H1 (cell line): ENCODE data around the gene CKLF. TPM values are rescaled to one million over a fixed set of nuclear protein-coding genes. Genes with fewer than 3 reads are reported as not detected.

Source experiments
- CTCF ChIA-PET: fragments of 300-600 bp; sonication (Branson Sonifier 250); formaldehyde crosslinking; loops from one replicate; lab custom pipeline; 2021; ENCODE audit not compliant: partially characterized antibody; lab: Charles Lee
- POLR2A ChIA-PET: fragments of 300-600 bp; sonication (Branson Sonifier 250); formaldehyde crosslinking; loops from one replicate; lab custom pipeline; 2021; ENCODE audit warnings: inconsistent platforms; ENCODE audit not compliant: partially characterized antibody; lab: Charles Lee
- DNase-seq, 2 experiments: peaks; one replicate each; pipeline versions ENCODE4 v3.0.0 to v3.0.0-alpha.2; 2010 to 2022; ENCODE audit warnings: low spot score in 2 of 2, low read depth in 1 of 2, mixed read lengths in 1 of 2
- FAIRE-seq: peaks from 2 replicates; lab custom pipeline; 2011; peaks lifted over from hg19 to GRCh38; lab: Jason Lieb, UNC
- H2AFZ ChIP-seq: 2 replicates; pipeline ENCODE4 v1.8.1; 2012; ENCODE audit warnings: low read length, inconsistent platforms
- H2AK5ac ChIP-seq: 2 replicates; pipeline ENCODE4 v1.6.1; 2013; ENCODE audit warnings: low read depth, low read length
- H2BK120ac ChIP-seq: replicated peaks from 2 replicates; pipeline ENCODE3; 2013; ENCODE audit warnings: low read depth, low read length, inconsistent platforms
- H2BK12ac ChIP-seq: 2 replicates; pipeline ENCODE4 v1.6.1; 2013; ENCODE audit warnings: low read depth, low read length
- H2BK15ac ChIP-seq: 2 replicates; pipeline ENCODE4 v1.6.1; 2013; ENCODE audit warnings: low read length
- H2BK20ac ChIP-seq: 2 replicates; pipeline ENCODE4 v1.6.1; 2013; ENCODE audit warnings: low read length
- H2BK5ac ChIP-seq: 2 replicates; pipeline ENCODE4 v1.6.1; 2013; ENCODE audit warnings: low read depth, low read length
- H3K14ac ChIP-seq: 2 replicates; pipeline ENCODE4 v1.6.1; 2013; ENCODE audit warnings: inconsistent platforms; ENCODE audit not compliant: insufficient read length
- H3K18ac ChIP-seq: 2 replicates; pipeline ENCODE4 v1.6.1; 2013; ENCODE audit warnings: low read length; ENCODE audit errors: extremely low read depth
- H3K23ac ChIP-seq: 2 replicates; pipeline ENCODE4 v1.6.1; 2013; ENCODE audit warnings: inconsistent platforms; ENCODE audit not compliant: insufficient read length
- H3K23me2 ChIP-seq: 2 replicates; pipeline ENCODE4 v1.6.1; 2013; ENCODE audit warnings: low read depth, low read length
- H3K27ac ChIP-seq: 2 replicates; pipeline ENCODE4 v1.6.1; 2011; ENCODE audit warnings: low read depth, low read length, inconsistent platforms
- H3K27me3 ChIP-seq, 4 experiments: replicated peaks in 1 of 4; 1 replicate in 1 of 4; 2 replicates in 3 of 4; pipeline versions ENCODE4 v1.6.1 to v1.8.1; 2011 to 2013; ENCODE audit warnings: low read length in 3 of 4, mild to moderate bottlenecking in 3 of 4, inconsistent platforms in 2 of 4, mixed read lengths in 2 of 4, moderate library complexity in 1 of 4; ENCODE audit not compliant: control insufficient read depth in 3 of 4, insufficient read depth in 3 of 4; ENCODE audit errors: extremely low read depth in 1 of 4
- H3K36me3 ChIP-seq, 4 experiments: 2 replicates each; pipeline versions ENCODE4 v1.6.1 to v1.8.1; 2011 to 2013; ENCODE audit warnings: mild to moderate bottlenecking in 4 of 4, low read length in 3 of 4, moderate library complexity in 2 of 4, control low read depth in 1 of 4, inconsistent platforms in 1 of 4; ENCODE audit not compliant: insufficient read depth in 4 of 4, control insufficient read depth in 2 of 4
- H3K4ac ChIP-seq: replicated peaks from 2 replicates; pipeline ENCODE3; 2013; ENCODE audit warnings: low read length, low read depth, mixed read lengths, inconsistent platforms; ENCODE audit not compliant: insufficient read length
- H3K4me1 ChIP-seq, 4 experiments: replicated peaks in 1 of 4; 1 replicate in 1 of 4; 2 replicates in 3 of 4; pipeline versions ENCODE4 v1.6.1 to v1.8.1; 2011 to 2013; ENCODE audit warnings: low read length in 3 of 4, inconsistent platforms in 2 of 4, mixed read lengths in 1 of 4; ENCODE audit not compliant: insufficient read depth in 4 of 4, control insufficient read depth in 3 of 4
- H3K4me2 ChIP-seq, 2 experiments: 2 replicates each; pipeline versions ENCODE4 v1.6.1 to v1.8.1; 2011 to 2013; ENCODE audit warnings: low read depth in 2 of 2, low read length in 2 of 2, control low read depth in 1 of 2, inconsistent platforms in 1 of 2, mild to moderate bottlenecking in 1 of 2; ENCODE audit not compliant: insufficient read depth in 1 of 2
- H3K4me3 ChIP-seq, 4 experiments: fragments of 200-600, 300-600 bp in 1 of 4; sonication (generic), shearing (Covaris generic), sonication (Bioruptor Twin) in 1 of 4; 2 replicates each; pipeline versions ENCODE4 v1.5.1 to v1.8.1; 2011 to 2016; ENCODE audit warnings: low read length in 4 of 4, low read depth in 3 of 4, control low read depth in 2 of 4, inconsistent platforms in 2 of 4, mild to moderate bottlenecking in 2 of 4, mixed read lengths in 1 of 4, moderate library complexity in 1 of 4; ENCODE audit not compliant: insufficient read depth in 2 of 4; ENCODE audit errors: extremely low read depth in 1 of 4
- H3K56ac ChIP-seq: replicated peaks from 2 replicates; pipeline ENCODE3; 2013; ENCODE audit warnings: low read depth, mild to moderate bottlenecking, mixed read lengths, low read length, inconsistent platforms; ENCODE audit not compliant: insufficient read length
- H3K79me1 ChIP-seq: 2 replicates; pipeline ENCODE4 v1.6.1; 2013; ENCODE audit warnings: low read depth, low read length, control low read depth
- H3K79me2 ChIP-seq, 2 experiments: 2 replicates each; pipeline versions ENCODE4 v1.6.1 to v1.8.1; 2012 to 2013; ENCODE audit warnings: low read length in 2 of 2, mild to moderate bottlenecking in 2 of 2, inconsistent platforms in 1 of 2; ENCODE audit not compliant: insufficient read depth in 2 of 2, control insufficient read depth in 1 of 2
- H3K9ac ChIP-seq, 4 experiments: replicated peaks in 1 of 4; 1 replicate in 1 of 4; 2 replicates in 3 of 4; pipeline versions ENCODE4 v1.6.1 to v1.8.1; 2011 to 2013; ENCODE audit warnings: low read depth in 3 of 4, low read length in 3 of 4, control low read depth in 2 of 4, mild to moderate bottlenecking in 2 of 4, moderate library complexity in 2 of 4, inconsistent platforms in 1 of 4; ENCODE audit errors: extremely low read depth in 1 of 4
- H3K9me3 ChIP-seq, 2 experiments: 2 replicates each; pipeline versions ENCODE4 v1.6.1 to v1.8.1; 2012 to 2013; ENCODE audit warnings: mild to moderate bottlenecking in 2 of 2, moderate library complexity in 2 of 2, control low read depth in 1 of 2, inconsistent platforms in 1 of 2, low read depth in 1 of 2, low read length in 1 of 2, mixed read lengths in 1 of 2; ENCODE audit not compliant: insufficient read depth in 2 of 2
- H4K20me1 ChIP-seq, 2 experiments: replicated peaks in 1 of 2; 2 replicates each; pipeline versions ENCODE3 to v1.8.1; 2011 to 2013; ENCODE audit warnings: inconsistent platforms in 2 of 2, low read length in 2 of 2, mild to moderate bottlenecking in 1 of 2; ENCODE audit not compliant: insufficient read depth in 2 of 2, control insufficient read depth in 1 of 2
- H4K5ac ChIP-seq: 2 replicates; pipeline ENCODE4 v1.6.1; 2013; ENCODE audit warnings: low read length, low read depth, mixed read lengths, inconsistent platforms; ENCODE audit not compliant: insufficient read length
- H4K8ac ChIP-seq: 2 replicates; pipeline ENCODE4 v1.8.0; 2013; ENCODE audit warnings: mild to moderate bottlenecking, moderate library complexity, low read length, inconsistent platforms; ENCODE audit not compliant: insufficient read depth; ENCODE audit errors: extremely low read depth
- H4K91ac ChIP-seq: replicated peaks from 2 replicates; pipeline ENCODE3; 2013; ENCODE audit warnings: low read length, mixed read lengths, inconsistent platforms; ENCODE audit not compliant: insufficient read length
- ASH2L ChIP-seq: fragments of 200-600, 300-600 bp; sonication (generic); IDR thresholded peaks from one replicate; pipeline ENCODE4 v1.7.1; 2017; ENCODE audit warnings: low read length
- BACH1 ChIP-seq: IDR thresholded peaks from 2 replicates; pipeline ENCODE4 v1.6.1; 2012; ENCODE audit warnings: low read length, improper control_type of control experiment
- BRCA1 ChIP-seq: IDR thresholded peaks from 2 replicates; pipeline ENCODE4 v1.6.1; 2012; ENCODE audit warnings: low read depth, low read length, improper control_type of control experiment
- CEBPB ChIP-seq: IDR thresholded peaks from 2 replicates; pipeline ENCODE4 v1.6.1; 2012; ENCODE audit warnings: low read depth, low read length
- CREB1 ChIP-seq: IDR thresholded peaks from 2 replicates; pipeline ENCODE4 v1.6.1; 2012; ENCODE audit warnings: inconsistent platforms
- SAP30 ChIP-seq: fragments of 300-600 bp; sonication (generic); IDR thresholded peaks from 2 replicates; pipeline ENCODE4 v1.7.1; 2012; ENCODE audit warnings: low read length, moderate library complexity, mild to moderate bottlenecking, inconsistent platforms; ENCODE audit not compliant: insufficient read depth, insufficient replicate concordance
- WGBS, 2 experiments: shearing (Covaris generic) in 1 of 2; methylation state at CpG; one replicate each; pipeline versions ENCODE4 v1.1.6 to v1.1.7; 2013 to 2015; ENCODE audit warnings: low lambda C conversion rate in 2 of 2, mixed read lengths in 2 of 2, inconsistent platforms in 1 of 2, low coverage in 1 of 2, missing lambda C conversion rate in 1 of 2; ENCODE audit not compliant: insufficient replicate concordance in 2 of 2, insufficient coverage in 1 of 2, insufficient read length in 1 of 2; ENCODE audit errors: extremely low coverage in 1 of 2, missing lambda C conversion rate in 1 of 2; 5-methylcytosine and 5-hydroxymethylcytosine counted together
- polyA plus RNA-seq, 7 experiments: library from polyadenylated mRNA; depleted of rRNA in 3 of 7; stranded (reverse) in 5 of 7; unstranded in 2 of 7; fragments of >200 nt in 5 of 7; fragments of 200-250 nt in 2 of 7; gene quantifications; 1 replicate in 5 of 7; 2 replicates in 1 of 7; 4 replicates in 1 of 7; pipeline versions ENCODE4 v1.2.1 to v1.2.3, GENCODE V29; 2011 to 2013; ENCODE audit warnings: missing spikeins in 2 of 7, mixed read lengths in 2 of 7
- total RNA-seq: library from RNA; stranded (reverse); fragmentation: NEBNext Ultra II Directional; extraction: Animal tissue kit (Norgen Biotek cat#: 25700); gene quantifications from 2 replicates; pipeline ENCODE4 v1.2.1, GENCODE V29; 2021
- TF ChIP-seq, protein P1 (sequence below): IDR thresholded peaks from 2 replicates; pipeline ENCODE4 v1.6.1; 2012; ENCODE audit warnings: low read length, inconsistent platforms
- TF ChIP-seq, protein P2 (sequence below): IDR thresholded peaks from 2 replicates; pipeline ENCODE4 v1.6.1; 2012; ENCODE audit warnings: inconsistent platforms
- TF ChIP-seq, protein P3 (sequence below): IDR thresholded peaks from 2 replicates; pipeline ENCODE4 v1.6.1; 2011; ENCODE audit warnings: low read length, improper control_type of control experiment
- TF ChIP-seq, protein P4 (sequence below): IDR thresholded peaks from 2 replicates; pipeline ENCODE4 v1.6.1; 2011; ENCODE audit warnings: low read depth, mild to moderate bottlenecking, low read length; ENCODE audit not compliant: insufficient read depth

Gene CKLF
- total and polyA plus RNA-seq, 2 of the 8 experiments (the other 6 are each of a cell fraction or from before 2014, with no cell fraction given): 21.1 to 63.5 TPM

DNA sequence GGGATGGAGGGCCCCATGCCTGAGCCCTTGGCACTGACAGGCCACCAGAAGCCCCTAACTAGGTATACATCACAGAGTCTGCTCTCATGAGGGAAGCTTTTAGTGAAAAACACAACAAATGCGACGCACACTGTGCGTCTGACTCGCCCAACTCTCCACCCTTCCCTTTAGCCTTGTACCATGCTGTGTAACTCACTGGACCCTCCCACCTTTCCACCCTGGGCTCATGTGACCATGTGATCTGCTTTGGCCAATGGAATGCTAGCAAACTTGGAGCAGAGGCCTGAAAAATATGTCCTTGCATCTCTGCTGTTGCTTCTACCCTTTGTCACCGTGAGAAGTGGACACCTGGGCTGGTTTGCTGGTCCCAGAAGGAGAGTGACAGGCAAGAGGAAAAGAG, 24.1 kb upstream of the CKLF start:
- no peak overlapping the region for H2BK12ac ChIP-seq
- DNase-seq (no peak), FAIRE-seq (no peak)
- CTCF ChIA-PET: interaction anchor here (0.5 to 2.3 kb wide), 5 partner anchors 8 to 123 kb away, joined by 3 to 7 read pairs (median 5); no protein-coding TSS in a partner anchor
- H3K4me2 ChIP-seq: no peak overlapping the region
- no peak overlapping the region for H2BK5ac ChIP-seq
- H3K79me1 ChIP-seq: no peaks in the 10 kb centered on the region
- H3K27ac ChIP-seq: no peak overlapping the region
- H3K23ac ChIP-seq: no peak overlapping the region
- no peak overlapping the region for H4K5ac ChIP-seq
- no peak overlapping the region for H2BK15ac ChIP-seq
- no peaks in the 10 kb centered on the region for H3K9me3 ChIP-seq
- H4K8ac ChIP-seq: no peak overlapping the region
- WGBS, 2 experiments: 95% methylated on average over 5 of the region's 5 CpGs; no CpG with 5 or more reads in 1 of the 2 experiments
- H2BK120ac ChIP-seq: no peak overlapping the region
- POLR2A ChIA-PET: no interaction called here
- H3K4ac ChIP-seq: no peak overlapping the region
- no peaks in the 10 kb centered on the region for H3K23me2 ChIP-seq
- no peak overlapping the region for H2AFZ ChIP-seq
- no peak overlapping the region for H2BK20ac ChIP-seq
- no peaks in the 10 kb centered on the region for H3K27me3 ChIP-seq
- H3K36me3 ChIP-seq: no peaks in the 10 kb centered on the region
- no peak overlapping the region for H3K56ac ChIP-seq
- no peak overlapping the region for H3K9ac ChIP-seq
- H3K14ac ChIP-seq: no peak overlapping the region
- H3K18ac ChIP-seq: no peak overlapping the region
- H3K4me3 ChIP-seq: no peak overlapping the region
- no peak overlapping the region for H4K91ac ChIP-seq
- no peaks in the 10 kb centered on the region for H3K4me1 ChIP-seq
- H2AK5ac ChIP-seq: no peak overlapping the region
- H4K20me1 ChIP-seq: no peaks in the 10 kb centered on the region
- no peaks in the 10 kb centered on the region for H3K79me2 ChIP-seq
- TF ChIP-seq, protein P1, sequence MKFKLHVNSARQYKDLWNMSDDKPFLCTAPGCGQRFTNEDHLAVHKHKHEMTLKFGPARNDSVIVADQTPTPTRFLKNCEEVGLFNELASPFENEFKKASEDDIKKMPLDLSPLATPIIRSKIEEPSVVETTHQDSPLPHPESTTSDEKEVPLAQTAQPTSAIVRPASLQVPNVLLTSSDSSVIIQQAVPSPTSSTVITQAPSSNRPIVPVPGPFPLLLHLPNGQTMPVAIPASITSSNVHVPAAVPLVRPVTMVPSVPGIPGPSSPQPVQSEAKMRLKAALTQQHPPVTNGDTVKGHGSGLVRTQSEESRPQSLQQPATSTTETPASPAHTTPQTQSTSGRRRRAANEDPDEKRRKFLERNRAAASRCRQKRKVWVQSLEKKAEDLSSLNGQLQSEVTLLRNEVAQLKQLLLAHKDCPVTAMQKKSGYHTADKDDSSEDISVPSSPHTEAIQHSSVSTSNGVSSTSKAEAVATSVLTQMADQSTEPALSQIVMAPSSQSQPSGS: no peak
- TF ChIP-seq, protein P2, sequence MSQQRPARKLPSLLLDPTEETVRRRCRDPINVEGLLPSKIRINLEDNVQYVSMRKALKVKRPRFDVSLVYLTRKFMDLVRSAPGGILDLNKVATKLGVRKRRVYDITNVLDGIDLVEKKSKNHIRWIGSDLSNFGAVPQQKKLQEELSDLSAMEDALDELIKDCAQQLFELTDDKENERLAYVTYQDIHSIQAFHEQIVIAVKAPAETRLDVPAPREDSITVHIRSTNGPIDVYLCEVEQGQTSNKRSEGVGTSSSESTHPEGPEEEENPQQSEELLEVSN: no peak
- TF ChIP-seq, protein P3, sequence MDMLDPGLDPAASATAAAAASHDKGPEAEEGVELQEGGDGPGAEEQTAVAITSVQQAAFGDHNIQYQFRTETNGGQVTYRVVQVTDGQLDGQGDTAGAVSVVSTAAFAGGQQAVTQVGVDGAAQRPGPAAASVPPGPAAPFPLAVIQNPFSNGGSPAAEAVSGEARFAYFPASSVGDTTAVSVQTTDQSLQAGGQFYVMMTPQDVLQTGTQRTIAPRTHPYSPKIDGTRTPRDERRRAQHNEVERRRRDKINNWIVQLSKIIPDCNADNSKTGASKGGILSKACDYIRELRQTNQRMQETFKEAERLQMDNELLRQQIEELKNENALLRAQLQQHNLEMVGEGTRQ: no peak
- no peak for TF ChIP-seq CREB1
- no peak for TF ChIP-seq ASH2L
- no peak for TF ChIP-seq BACH1
- TF ChIP-seq, protein P4, sequence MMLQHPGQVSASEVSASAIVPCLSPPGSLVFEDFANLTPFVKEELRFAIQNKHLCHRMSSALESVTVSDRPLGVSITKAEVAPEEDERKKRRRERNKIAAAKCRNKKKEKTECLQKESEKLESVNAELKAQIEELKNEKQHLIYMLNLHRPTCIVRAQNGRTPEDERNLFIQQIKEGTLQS: no peak
- no peak for TF ChIP-seq BRCA1
- no peak for TF ChIP-seq CEBPB
- no peak for TF ChIP-seq SAP30
